IPS DF 19.7 (cell line): ENCODE data around the gene ATG7.
"Not testable (repeated sequence)": the region's sequence is repeated elsewhere in the genome, so short reads cannot be mapped to it uniquely, and the experiment has no call there.

Source experiments
- DNase-seq: peaks from one replicate; pipeline ENCODE4 v3.0.0-alpha.2; 2013; ENCODE audit warnings: low read depth, low spot score

ATG7 gene

GRCh38 chr3:11584570-11584969 is 312.4 kb downstream of the ATG7 start:
- no peak for DNase-seq

- no peak for DNase-seq
These were observed 315.6 kb downstream of the ATG7 start for GRCh38 chr3:11587766-11588165.

DNA sequence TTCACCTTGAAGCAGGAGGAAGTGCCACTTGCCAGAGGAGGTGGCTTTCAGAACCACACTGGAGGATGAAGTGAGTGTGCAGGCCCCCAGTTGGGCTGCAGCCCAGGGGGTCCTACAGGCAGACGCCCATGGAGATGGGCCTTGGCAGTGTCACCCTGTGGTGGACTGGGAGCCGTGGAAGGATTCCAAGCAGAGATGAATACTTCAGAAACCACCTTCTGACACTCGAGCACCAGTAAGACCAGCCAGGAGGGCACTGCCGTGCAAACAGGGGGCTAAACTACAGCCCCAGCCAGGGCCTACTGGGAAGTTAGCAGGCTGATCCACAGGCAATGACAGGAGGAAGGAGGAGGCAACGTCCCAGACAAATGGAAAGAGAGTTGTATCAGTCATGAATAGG is 316.1 kb downstream of the ATG7 start:
- DNase-seq: no peak

- no peak for DNase-seq
These were observed 316.6 kb downstream of the ATG7 start for GRCh38 chr3:11588755-11589154.

GRCh38 chr3:11589706-11590105 is 317.5 kb downstream of the ATG7 start:
- DNase-seq: no peak

DNA sequence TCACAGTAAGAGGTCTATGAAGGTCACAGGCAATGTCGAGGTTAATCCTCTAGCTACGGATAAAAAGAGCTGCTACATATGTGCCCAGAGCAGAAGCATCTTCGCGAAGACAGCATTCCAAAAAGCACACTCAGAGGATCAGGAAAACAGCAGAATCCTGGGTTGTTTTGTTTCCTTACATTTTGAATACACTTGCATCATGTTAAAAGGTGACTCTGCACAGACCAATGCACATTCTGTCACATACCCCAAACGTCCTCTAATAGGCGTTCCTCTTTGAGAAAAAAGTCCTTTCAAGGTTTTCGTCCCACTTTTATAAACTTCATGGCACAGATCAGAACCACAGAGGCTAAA is 318.8 kb downstream of the ATG7 start:
- DNase-seq: no peak

DNA sequence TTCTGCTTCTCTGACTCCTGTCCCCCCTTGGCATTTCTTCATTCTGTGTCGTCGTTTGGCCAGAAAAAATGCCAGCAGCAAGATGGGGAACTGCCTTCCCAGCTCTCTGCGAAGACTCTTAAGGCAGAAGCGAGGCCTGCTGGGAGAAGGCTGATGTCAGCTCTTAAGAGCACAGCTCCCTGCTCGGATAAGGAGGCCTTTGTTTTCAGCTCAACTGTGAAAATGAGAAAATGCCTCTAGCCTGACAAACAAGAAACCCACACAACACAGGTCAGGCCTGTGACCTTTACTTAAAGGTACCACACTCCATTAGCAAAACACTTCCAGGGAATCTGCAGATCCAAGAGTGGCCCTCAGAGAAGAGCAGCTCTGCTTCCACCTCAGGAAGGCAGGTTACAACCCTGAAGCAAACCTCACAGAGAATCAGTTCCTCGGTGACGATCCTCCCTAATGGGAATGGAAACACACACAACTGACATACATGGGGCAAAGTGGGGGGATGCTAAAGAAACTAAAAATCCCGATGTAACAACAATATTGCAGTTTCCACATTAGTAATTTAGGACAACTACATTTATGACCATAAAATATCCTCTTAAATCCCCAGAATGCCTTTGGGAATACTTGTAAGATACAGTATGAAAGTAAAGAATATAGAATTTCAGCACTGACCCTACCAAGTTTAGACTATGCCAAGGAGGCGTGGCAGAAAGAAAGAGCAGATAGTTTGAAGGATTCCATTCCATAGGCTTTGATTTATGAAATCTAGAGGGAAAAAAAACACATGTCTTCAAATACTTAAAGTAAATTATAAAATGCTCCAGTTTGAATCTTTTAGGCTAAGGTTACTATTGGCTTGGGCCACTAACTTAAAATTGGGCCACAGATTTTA is 319.4 kb downstream of the ATG7 start:
- no peak for DNase-seq

- DNase-seq: no peak
These were observed 320.5 kb downstream of the ATG7 start for GRCh38 chr3:11592445-11593298.

DNA sequence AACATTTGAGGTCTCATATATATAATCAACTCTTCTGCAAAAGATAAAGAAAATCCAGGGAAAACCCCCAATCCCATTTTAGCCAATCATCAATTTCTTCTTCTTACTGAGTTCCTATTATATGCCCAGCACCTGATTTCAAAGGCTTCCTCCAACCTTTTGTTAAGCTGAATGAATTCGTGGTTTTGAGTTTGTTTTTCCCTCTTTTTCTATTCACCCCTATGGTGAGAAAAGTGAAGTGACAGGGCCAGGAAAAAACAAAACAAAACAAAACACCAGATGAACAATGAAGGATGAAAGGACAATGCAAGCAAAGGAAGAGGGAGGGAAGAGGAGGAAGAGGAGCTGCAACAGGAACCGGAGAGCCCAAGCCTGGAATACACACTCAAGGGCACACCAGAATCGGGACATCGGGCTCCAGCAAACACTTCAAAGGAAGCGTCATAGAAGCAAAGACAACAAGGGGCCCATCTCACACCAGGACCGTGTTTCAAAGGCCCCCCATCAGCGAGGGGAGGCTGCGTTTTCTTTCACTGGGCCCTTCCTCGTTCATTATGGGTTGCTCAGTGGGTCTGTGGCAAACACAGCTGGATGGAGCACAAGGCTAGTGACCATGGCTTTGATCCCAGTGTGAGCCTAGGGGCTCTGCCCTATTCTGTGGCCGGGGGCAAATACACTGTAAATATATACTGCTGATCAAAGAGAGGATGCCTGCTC is 321.3 kb downstream of the ATG7 start:
- DNase-seq: no peak

DNA sequence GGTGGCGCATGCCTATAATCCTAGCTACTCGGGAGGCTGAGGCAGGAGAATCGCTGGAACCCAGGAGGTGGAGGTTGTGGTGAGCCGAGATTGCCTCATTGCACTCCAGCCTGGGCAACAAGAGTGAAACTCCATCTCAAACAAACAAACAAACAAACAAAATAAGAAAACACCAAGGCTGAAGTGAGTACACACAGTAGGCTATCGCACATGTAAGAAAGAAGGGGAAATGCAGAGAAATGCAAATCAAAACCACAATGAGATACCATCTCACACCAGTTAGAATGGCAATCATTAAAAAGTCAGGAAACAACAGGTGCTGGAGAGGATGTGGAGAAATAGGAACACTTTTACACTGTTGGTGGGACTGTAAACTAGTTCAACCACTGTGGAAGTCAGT is 322.8 kb downstream of the ATG7 start:
- DNase-seq: not testable (repeated sequence)

- no peak for DNase-seq
These were observed 324.2 kb downstream of the ATG7 start for GRCh38 chr3:11596387-11596786.

GRCh38 chr3:11600501-11601282 is 328.5 kb downstream of the ATG7 start:
- DNase-seq: peak; percentile 73

GRCh38 chr3:11601446-11602238 is 329.4 kb downstream of the ATG7 start:
- no peak for DNase-seq

DNA sequence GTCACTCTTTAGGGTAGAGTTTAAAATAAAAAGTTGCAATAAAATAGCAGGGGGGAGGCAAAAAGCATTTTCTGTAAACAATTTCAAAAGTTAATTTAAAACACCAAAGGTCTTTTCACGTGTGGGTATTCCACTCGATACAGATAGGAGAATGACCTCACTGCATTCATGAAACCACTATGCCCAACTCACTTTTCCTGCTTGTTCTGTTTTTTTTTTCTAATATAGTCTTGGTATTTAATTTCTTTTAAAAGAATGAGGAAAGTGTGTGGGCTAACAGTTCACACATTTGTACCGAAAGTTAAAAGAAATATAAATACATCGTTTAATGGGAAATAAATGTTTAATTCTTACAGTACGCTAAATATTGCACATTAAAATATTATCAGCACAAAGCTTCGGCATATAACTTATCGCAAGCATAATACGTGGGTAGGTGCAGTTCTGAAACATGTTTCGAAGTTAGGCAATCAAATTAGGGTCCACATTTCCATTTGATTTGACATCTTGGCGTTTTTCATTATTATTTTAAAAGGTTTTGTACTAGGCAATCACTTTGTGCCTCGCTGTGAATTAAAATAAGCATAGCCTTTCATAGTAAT is 330.1 kb downstream of the ATG7 start:
- no peak for DNase-seq

GRCh38 chr3:11602886-11603527 is 330.8 kb downstream of the ATG7 start:
- DNase-seq: no peak

DNA sequence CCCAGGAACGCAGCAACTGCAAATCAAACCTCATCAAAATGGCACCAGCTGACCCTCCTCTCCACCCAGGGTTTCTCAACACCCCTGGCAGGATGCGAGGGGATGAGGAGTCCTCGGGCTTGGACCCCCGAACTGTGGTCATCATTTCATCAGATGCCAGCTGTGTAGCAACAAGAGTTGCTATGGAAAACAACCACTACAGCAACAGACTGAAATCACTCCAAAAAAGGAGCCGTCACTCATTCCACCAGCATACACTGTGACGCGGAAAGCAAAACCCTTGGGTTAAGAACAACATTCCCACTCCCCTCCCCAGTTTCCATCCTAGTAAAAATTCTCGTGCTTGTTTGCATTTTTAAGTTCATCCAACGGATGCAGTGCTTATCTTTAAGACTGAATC is 331.4 kb downstream of the ATG7 start:
- no peak for DNase-seq

GRCh38 chr3:11604139-11604892 is 332.1 kb downstream of the ATG7 start:
- no peak for DNase-seq

DNA sequence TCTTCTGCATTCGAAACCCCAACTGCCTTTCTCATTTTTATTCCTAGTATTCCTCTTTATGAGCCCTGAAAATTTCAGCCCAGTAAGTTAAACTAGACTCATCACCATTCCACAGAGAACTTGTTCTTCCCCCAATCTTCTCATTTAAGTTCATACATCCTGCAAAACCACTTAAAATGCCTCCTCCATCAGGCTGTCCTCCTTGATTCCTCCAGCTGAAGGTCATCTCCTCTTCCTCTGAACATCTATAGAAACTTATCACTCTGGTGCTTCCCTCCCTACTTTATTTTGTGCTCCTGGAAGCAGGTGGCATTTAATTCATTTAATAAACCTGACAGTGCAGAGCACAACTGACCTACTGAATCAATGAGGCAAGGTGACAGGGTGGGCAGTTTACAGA is 333.2 kb downstream of the ATG7 start:
- DNase-seq: no peak
